GM18526 (cell line): ENCODE data around the gene MYBPHL.

Source experiments
- POLR2A ChIP-seq: IDR thresholded peaks from 3 replicates; pipeline ENCODE4 v1.6.1; 2011; ENCODE audit not compliant: insufficient read length; ENCODE audit errors: extremely low read depth

Gene MYBPHL

GRCh38 chr1:109253803-109254620 lies 52.8 kb downstream of the MYBPHL start:
- TF ChIP-seq POLR2A: no peak

- TF ChIP-seq POLR2A: no peak
Observed at GRCh38 chr1:109252893-109253802, 53.7 kb downstream of the MYBPHL start.

DNA sequence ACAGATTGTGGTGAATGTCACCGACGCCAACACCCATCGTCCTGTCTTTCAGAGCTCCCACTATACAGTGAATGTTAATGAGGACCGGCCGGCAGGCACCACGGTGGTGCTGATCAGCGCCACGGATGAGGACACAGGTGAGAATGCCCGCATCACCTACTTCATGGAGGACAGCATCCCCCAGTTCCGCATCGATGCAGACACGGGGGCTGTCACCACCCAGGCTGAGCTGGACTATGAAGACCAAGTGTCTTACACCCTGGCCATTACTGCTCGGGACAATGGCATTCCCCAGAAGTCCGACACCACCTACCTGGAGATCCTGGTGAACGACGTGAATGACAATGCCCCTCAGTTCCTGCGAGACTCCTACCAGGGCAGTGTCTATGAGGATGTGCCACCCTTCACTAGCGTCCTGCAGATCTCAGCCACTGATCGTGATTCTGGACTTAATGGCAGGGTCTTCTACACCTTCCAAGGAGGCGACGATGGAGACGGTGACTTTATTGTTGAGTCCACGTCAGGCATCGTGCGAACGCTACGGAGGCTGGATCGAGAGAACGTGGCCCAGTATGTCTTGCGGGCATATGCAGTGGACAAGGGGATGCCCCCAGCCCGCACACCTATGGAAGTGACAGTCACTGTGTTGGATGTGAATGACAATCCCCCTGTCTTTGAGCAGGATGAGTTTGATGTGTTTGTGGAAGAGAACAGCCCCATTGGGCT lies 54.5 kb downstream of the MYBPHL start:
- no peak for TF ChIP-seq POLR2A

DNA sequence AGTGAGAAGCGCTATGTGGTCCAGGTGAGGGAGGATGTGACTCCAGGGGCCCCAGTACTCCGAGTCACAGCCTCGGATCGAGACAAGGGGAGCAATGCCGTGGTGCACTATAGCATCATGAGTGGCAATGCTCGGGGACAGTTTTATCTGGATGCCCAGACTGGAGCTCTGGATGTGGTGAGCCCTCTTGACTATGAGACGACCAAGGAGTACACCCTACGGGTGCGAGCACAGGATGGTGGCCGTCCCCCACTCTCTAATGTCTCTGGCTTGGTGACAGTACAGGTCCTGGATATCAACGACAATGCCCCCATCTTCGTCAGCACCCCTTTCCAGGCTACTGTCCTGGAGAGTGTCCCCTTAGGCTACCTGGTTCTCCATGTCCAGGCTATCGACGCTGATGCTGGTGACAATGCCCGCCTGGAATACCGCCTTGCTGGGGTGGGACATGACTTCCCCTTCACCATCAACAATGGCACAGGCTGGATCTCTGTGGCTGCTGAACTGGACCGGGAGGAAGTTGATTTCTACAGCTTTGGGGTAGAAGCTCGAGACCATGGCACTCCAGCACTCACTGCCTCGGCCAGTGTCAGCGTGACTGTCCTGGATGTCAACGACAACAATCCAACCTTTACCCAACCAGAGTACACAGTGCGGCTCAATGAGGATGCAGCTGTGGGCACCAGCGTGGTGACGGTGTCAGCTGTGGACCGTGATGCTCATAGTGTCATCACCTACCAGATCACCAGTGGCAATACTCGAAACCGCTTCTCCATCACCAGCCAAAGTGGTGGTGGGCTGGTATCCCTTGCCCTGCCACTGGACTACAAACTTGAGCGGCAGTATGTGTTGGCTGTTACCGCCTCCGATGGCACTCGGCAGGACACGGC lies 55.3 kb downstream of the MYBPHL start:
- no peak for TF ChIP-seq POLR2A

GRCh38 chr1:109250454-109251276 lies 56.1 kb downstream of the MYBPHL start:
- no peak for TF ChIP-seq POLR2A

- TF ChIP-seq POLR2A: no peak
Observed at GRCh38 chr1:109249654-109250401, 57.0 kb downstream of the MYBPHL start.

- TF ChIP-seq POLR2A: no peak
Observed at GRCh38 chr1:109248797-109249629, 57.8 kb downstream of the MYBPHL start, which contains the start of gene CELSR2. CELSR2 (plus strand) TSS chr1:109249539; CDS start chr1:109250080, 541 bp downstream.

GRCh38 chr1:109248444-109248796 lies 58.4 kb downstream of the MYBPHL start:
- TF ChIP-seq POLR2A: no peak

- TF ChIP-seq POLR2A: no peak
Observed at GRCh38 chr1:109247401-109248365, 59.1 kb downstream of the MYBPHL start.

DNA sequence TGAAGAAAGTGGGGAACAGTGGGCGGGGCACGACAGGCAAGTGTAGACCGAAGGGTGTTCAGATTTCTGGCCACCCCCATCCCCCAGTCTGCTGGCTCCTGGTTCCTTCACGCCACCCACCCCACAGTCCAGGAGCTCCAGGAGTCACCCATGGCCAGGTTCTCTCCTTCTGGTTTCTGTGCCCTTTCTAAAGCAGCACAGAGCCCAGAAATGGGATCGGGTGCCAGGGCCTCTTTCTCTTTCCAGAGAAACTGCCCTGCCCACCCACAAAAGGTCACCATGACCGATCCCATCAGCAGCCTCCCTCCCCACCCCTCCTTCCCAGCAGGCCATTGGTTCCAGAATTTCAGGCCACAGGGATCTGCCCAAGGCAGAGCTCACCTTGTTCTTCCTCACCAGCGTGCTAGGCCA lies 60.7 kb downstream of the MYBPHL start:
- no peak for TF ChIP-seq POLR2A
